K562 (cell line): ENCODE measurements around the gene ATXN1.

Source experiments
- CEBPG ChIP-seq, 3 experiments: fragments of 200-800 bp in 1 of 3; sonication (Bioruptor generic) in 1 of 3; sonication (generic) in 1 of 3; formaldehyde crosslinking in 1 of 3; IDR thresholded peaks in 2 of 3; conservative IDR thresholded peaks in 1 of 3; 2 replicates each; pipeline versions ENCODE4 v1.6.1 to v1.8.0; 2016 to 2022; ENCODE audit warnings: missing compliant biosample characterization in 2 of 3, missing genetic modification characterization in 2 of 3, mild to moderate bottlenecking in 1 of 3, missing genetic modification reagents in 1 of 3
- CTCF ChIP-seq, 3 experiments: IDR thresholded peaks in 2 of 3; conservative IDR thresholded peaks in 1 of 3; 2 replicates each; pipeline ENCODE4 v1.5.1; 2011 to 2012; ENCODE audit warnings: low read length in 3 of 3, mild to moderate bottlenecking in 3 of 3, control low read depth in 2 of 3, improper control_type of control experiment in 1 of 3, inconsistent platforms in 1 of 3, low read depth in 1 of 3, mixed read lengths in 1 of 3, moderate library complexity in 1 of 3; ENCODE audit not compliant: insufficient read depth in 2 of 3
- ESRRA ChIP-seq: fragments of 450-650 bp; IDR thresholded peaks from 2 replicates; pipeline ENCODE4 v1.6.1; 2014; ENCODE audit warnings: low read depth, mild to moderate bottlenecking, moderate library complexity, borderline replicate concordance
- ETS1 ChIP-seq: conservative IDR thresholded peaks from 2 replicates; pipeline ENCODE4 v1.6.1; 2011; ENCODE audit warnings: low read depth, mild to moderate bottlenecking, low read length; ENCODE audit not compliant: control insufficient read depth
- GMEB1 ChIP-seq: fragments of 250-450 bp; sonication (Bioruptor Pico); IDR thresholded peaks from 2 replicates; pipeline ENCODE4 v1.4.0; 2020; ENCODE audit warnings: mild to moderate bottlenecking
- IRF1 ChIP-seq: sonication (generic); formaldehyde crosslinking; IDR thresholded peaks from 2 replicates; pipeline ENCODE4 v1.8.0; 2022; ENCODE audit warnings: missing genetic modification reagents, mild to moderate bottlenecking, borderline replicate concordance
- PHB ChIP-seq: fragments of 250-450 bp; sonication (Bioruptor Pico); IDR thresholded peaks from 2 replicates; pipeline ENCODE4 v1.5.0; 2021
- POLR2AphosphoS5 ChIP-seq: IDR thresholded peaks from 2 replicates; pipeline ENCODE4 v1.6.1; 2011; ENCODE audit warnings: mild to moderate bottlenecking, low read depth, low read length, moderate library complexity; ENCODE audit not compliant: control insufficient read depth, insufficient read depth
- SIN3B ChIP-seq: fragments of 450-650 bp; IDR thresholded peaks from 2 replicates; pipeline ENCODE4 v1.6.1; 2017; ENCODE audit warnings: low read depth, mild to moderate bottlenecking, moderate library complexity
- SIRT6 ChIP-seq: IDR thresholded peaks from one replicate; pipeline ENCODE4 v1.6.1; 2012; ENCODE audit warnings: low read depth, mild to moderate bottlenecking, control low read depth, inconsistent platforms, low read length, moderate library complexity
- SNRNP70 ChIP-seq: fragments of 200-400 bp; formaldehyde crosslinking; optimal IDR thresholded peaks from 2 replicates; pipeline ENCODE3; 2017; ENCODE audit warnings: low read depth, low read length
- ZBTB12 ChIP-seq: fragments of 250-450 bp; sonication (Bioruptor Pico); IDR thresholded peaks from 2 replicates; pipeline ENCODE4 v1.4.0; 2020

GRCh38 chr6:16408766-16409165, 352.5 kb downstream of the ATXN1 start:
- TF ChIP-seq SNRNP70 (no peak), SIN3B (no peak), ESRRA (no peak), ETS1 (no peak), GMEB1 (no peak), SIRT6 (no peak), POLR2AphosphoS5 (no peak), ZBTB12 (no peak), CTCF (IDR thresholded peaks at IDR 0.05 in 2 of 3, conservative IDR thresholded peaks at IDR 0.05 in 1 of 3; ENCODE audit: insufficient read depth in 2 of 3, low read depth in 1 of 3, low read length in 3 of 3) (no peak), IRF1 (CRISPR knock-in tag) (no peak), CEBPG (CRISPR knock-in tag; IDR thresholded peaks at IDR 0.05) (no peak), CEBPG (tag; conservative IDR thresholded peaks at IDR 0.05 in 1 of 2, IDR thresholded peaks at IDR 0.05 in 1 of 2) (no peak), PHB (CRISPR knock-in tag) (no peak)
